GM18519 (cell line): ENCODE results near the gene MAP7D2.

ENCODE experiments used
- ATAC-seq: cut with Tn5 transposase; IDR thresholded peaks from one replicate; pipeline ENCODE4 v1.9.1; 2021; ENCODE audit warnings: mild to moderate bottlenecking, moderate library complexity; ENCODE audit not compliant: unreplicated experiment, low FRiP score

The MAP7D2 gene

DNA sequence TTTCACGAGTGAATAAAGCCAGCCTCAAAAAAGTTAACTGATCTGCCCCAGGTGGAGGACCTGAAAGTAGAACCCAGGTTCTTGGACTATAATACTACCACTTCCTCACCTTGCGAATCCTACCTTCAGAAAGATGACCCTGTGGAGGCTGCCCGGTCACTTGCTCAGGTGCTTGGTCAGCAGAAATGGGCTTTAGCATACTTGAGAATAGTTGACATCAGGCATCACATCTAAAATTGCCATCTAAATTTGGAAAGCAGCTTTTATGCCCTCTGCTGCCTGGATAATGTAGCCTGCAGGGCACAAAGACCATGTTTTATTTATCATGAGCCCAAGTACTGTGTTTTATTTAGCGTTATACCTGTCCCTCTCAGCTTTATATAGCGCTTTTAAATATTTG is 128.9 kb downstream of the MAP7D2 start:
- no peak for ATAC-seq

DNA sequence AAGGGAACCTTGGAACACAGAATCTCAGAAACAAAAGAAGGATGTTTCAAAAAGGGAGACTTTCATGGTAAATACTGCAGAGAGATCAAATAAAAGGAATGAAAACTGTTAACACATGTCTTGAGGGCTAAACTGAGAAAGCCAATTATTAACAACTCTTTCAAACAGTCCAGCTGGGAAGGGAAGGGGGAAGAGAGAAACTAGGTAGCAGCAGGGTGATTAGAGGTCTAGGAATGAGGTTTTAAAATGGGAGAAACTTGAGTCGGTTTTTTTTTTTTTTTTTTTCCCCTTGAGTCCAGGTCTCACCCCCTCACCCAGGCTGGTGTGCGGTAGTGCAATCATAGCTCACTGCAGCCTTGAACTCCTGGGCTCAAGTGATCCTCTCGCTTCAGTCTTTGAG is 130.2 kb downstream of the MAP7D2 start:
- ATAC-seq = no peak

DNA sequence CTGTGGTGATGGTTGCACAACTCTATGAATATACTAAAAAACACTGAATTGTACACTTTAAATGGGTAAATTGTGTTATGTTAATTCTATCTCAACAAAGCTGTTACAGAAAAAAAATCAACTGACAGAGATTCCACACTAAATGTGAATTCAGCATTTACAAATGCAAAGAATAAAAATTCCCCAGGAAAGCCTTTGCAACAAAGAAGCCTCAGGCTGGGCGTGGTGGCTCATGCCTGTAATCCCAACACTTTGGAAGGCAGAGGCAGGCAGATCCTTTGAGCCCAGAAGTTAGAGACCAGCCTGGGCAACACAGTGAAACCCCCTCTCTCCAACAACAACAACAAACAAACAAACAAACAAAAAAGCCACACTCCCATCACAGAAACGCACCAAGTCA is 134.8 kb downstream of the MAP7D2 start:
- ATAC-seq = no peak

DNA sequence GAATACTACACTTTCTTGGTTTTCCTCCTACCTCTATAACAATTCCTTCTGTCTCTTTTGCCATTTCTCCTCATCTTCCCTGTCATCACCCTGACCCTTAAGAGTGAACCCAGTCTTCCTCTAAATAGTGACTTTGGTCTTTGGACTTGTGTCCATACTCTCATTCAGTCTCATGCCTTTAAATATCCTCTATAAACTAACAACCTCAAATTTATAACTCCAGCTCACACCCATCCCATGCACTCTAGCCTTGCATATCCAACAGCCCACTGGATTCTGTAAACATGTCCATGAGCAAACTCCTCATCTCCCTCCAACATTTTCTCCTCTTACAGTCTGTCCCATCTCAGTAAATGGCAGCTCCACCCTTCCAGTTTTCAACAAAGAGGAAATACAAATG is 140.9 kb downstream of the MAP7D2 start:
- no peak for ATAC-seq

- ATAC-seq = no peak
These were observed 143.7 kb downstream of the MAP7D2 start for GRCh38 chrX:19972984-19973383.

GRCh38 chrX:19968276-19968675 is 148.4 kb downstream of the MAP7D2 start:
- ATAC-seq = no peak

DNA sequence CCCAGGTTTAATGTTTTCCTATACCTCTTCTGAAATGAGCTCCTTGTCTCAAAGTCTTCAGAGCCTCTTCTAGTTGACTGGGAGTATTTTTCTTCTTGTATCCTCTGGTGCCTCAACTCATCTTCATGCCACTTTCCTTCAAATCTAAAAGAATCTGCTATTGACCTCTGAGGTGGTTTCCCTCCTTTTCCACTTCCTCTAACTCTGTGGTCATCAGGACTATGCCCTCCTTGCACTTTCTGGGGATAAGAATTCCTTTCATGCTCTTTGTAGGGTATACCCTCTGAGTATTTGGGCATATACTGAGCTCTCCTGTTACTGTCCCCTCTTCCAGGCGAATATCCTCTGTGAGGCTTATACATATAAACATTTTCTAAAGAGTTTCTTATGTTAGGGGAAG is 150.7 kb downstream of the MAP7D2 start:
- ATAC-seq = no peak

- no peak for ATAC-seq
These were observed 152.5 kb downstream of the MAP7D2 start for GRCh38 chrX:19964017-19964710.

GRCh38 chrX:19960913-19961312 is 155.8 kb downstream of the MAP7D2 start:
- ATAC-seq = no peak

DNA sequence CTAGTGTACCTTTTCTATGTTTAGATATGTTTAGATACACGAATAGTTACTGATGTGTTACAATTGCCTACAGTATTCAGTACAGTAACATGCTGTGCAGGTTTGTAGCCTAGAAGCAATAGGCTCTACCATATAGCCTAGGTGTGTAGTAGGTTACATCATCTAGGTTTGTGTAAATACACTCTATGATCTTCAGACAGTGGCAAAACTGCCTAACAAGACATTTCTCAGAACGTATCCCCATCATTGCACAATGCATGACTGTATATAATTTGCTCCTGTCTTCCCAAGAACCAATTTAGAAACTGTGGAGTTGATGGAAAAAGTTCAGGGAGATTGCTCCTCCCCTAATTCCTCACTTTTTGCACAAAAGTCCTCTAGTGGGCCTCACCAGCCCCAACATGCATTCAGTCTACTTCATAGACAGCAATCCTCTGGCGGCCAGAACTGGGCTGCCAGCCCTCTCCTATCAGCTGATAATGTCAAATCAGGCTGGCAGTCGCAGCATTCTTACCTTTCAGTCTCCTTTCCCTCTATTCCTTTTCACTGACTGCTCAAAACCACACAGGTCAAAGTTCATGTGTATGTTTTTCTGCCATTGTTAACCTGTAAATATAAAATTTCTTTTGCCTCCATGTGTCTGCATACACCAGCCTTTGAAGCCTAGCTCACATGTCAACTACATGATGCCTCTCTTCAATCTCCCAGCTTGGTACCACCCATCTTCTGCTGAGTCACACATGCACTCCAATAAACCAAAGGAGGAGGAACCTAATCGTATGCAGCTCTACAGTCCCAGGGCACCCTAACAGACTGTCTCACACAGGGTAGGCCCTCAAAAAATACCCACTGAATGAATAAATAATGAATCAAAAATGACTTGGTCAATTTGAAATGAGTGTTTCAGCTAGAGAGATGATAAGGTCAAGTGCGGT is 157.9 kb downstream of the MAP7D2 start:
- ATAC-seq = no peak

DNA sequence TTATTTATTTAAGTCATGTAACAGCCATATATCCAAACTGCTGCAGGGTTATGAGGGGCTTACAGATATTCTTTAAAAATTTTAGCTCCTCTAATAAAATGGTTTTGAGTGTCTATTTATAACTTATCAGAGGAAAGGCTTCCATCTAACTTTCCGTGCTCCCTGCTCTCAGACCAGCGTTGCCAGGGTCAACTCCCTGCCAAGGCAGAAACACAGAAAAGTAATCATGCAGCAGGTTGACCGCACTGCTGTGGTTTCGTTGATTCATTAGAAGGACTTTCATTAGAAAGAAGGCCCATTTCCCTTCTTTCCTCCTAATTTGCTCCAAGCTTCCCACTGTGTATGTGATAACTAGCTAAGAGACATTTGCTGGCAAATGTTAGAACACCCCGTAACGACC is 159.8 kb downstream of the MAP7D2 start:
- no peak for ATAC-seq
